Measurements from ENCODE around the gene DTNBP1. TPM values are rescaled to one million over a fixed set of nuclear protein-coding genes. Genes with fewer than 3 reads are reported as not detected.

Gene DTNBP1
- total and polyA plus RNA-seq, 2 of the 13 experiments (the other 11 are each of a cell fraction or from before 2014, with no cell fraction given): 6.6 to 19.1 TPM

DNA sequence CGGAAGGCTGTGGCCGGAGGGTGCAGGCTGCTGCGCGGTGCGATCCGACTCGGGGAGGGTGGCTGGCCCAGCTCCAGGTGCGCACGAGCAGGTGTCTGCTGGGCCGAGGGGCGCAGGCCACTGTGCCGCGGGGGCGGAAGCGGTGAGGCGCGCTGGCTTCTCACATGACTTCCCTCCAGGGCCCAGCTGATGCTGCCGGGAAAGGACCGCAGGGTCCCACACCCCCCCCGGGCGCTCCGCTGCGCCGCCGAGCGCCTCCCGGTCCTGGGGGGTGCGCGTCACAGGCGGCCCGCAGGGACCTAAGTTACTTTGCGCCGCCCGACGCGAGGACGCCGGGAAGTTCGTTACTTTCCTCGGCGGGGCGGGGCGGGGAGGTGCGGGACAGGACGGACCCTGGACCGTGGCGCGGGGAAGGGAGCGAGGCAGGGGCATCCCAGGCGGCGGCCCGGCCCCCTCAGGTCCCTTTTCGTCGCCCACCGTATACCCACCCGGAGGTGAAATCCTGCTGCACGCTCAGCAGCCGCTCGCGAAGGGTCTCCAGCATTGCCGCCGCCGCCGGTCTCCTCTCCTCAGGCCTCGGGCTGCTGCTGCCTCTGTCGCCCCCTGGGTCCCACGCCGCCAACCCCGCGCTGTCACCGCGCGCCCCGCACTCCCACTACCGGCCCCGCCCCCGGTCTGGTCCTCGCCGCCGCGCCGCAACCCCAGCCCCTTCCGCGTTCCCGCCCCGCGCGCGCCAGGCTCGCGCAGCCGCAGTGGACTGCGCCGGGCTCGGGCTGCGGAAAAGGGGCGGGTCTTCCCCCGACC is at the start of gene DTNBP1 (continued):
- TF ChIP-seq, protein P1, sequence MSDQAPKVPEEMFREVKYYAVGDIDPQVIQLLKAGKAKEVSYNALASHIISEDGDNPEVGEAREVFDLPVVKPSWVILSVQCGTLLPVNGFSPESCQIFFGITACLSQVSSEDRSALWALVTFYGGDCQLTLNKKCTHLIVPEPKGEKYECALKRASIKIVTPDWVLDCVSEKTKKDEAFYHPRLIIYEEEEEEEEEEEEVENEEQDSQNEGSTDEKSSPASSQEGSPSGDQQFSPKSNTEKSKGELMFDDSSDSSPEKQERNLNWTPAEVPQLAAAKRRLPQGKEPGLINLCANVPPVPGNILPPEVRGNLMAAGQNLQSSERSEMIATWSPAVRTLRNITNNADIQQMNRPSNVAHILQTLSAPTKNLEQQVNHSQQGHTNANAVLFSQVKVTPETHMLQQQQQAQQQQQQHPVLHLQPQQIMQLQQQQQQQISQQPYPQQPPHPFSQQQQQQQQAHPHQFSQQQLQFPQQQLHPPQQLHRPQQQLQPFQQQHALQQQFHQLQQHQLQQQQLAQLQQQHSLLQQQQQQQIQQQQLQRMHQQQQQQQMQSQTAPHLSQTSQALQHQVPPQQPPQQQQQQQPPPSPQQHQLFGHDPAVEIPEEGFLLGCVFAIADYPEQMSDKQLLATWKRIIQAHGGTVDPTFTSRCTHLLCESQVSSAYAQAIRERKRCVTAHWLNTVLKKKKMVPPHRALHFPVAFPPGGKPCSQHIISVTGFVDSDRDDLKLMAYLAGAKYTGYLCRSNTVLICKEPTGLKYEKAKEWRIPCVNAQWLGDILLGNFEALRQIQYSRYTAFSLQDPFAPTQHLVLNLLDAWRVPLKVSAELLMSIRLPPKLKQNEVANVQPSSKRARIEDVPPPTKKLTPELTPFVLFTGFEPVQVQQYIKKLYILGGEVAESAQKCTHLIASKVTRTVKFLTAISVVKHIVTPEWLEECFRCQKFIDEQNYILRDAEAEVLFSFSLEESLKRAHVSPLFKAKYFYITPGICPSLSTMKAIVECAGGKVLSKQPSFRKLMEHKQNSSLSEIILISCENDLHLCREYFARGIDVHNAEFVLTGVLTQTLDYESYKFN (CRISPR knock-in tag; conservative IDR thresholded peaks at IDR 0.05): peak; percentile 25; the same call in 1 of the 2 replicates
- TF ChIP-seq, protein P2, sequence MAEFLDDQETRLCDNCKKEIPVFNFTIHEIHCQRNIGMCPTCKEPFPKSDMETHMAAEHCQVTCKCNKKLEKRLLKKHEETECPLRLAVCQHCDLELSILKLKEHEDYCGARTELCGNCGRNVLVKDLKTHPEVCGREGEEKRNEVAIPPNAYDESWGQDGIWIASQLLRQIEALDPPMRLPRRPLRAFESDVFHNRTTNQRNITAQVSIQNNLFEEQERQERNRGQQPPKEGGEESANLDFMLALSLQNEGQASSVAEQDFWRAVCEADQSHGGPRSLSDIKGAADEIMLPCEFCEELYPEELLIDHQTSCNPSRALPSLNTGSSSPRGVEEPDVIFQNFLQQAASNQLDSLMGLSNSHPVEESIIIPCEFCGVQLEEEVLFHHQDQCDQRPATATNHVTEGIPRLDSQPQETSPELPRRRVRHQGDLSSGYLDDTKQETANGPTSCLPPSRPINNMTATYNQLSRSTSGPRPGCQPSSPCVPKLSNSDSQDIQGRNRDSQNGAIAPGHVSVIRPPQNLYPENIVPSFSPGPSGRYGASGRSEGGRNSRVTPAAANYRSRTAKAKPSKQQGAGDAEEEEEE (CRISPR knock-in tag; IDR thresholded peaks at IDR 0.05; ENCODE audit: borderline replicate concordance): no peak
- TF ChIP-seq, protein P3, sequence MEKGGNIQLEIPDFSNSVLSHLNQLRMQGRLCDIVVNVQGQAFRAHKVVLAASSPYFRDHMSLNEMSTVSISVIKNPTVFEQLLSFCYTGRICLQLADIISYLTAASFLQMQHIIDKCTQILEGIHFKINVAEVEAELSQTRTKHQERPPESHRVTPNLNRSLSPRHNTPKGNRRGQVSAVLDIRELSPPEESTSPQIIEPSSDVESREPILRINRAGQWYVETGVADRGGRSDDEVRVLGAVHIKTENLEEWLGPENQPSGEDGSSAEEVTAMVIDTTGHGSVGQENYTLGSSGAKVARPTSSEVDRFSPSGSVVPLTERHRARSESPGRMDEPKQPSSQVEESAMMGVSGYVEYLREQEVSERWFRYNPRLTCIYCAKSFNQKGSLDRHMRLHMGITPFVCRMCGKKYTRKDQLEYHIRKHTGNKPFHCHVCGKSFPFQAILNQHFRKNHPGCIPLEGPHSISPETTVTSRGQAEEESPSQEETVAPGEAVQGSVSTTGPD (CRISPR knock-in tag; IDR thresholded peaks at IDR 0.05): no peak
- TF ChIP-seq HES4 (CRISPR knock-in tag; IDR thresholded peaks at IDR 0.05; ENCODE audit: borderline replicate concordance) (peak; percentile 29; the same call in 1 of the 2 replicates), ZNF788 (CRISPR knock-in tag; IDR thresholded peaks at IDR 0.05; ENCODE audit: borderline replicate concordance) (peak; percentile 66; the same call in 1 of the 2 replicates), TOE1 (CRISPR knock-in tag; IDR thresholded peaks at IDR 0.05) (no peak; the same call in 1 of the 2 replicates), SMAD3 (CRISPR knock-in tag; IDR thresholded peaks at IDR 0.05) (no peak)
- TF ChIP-seq, protein P4, sequence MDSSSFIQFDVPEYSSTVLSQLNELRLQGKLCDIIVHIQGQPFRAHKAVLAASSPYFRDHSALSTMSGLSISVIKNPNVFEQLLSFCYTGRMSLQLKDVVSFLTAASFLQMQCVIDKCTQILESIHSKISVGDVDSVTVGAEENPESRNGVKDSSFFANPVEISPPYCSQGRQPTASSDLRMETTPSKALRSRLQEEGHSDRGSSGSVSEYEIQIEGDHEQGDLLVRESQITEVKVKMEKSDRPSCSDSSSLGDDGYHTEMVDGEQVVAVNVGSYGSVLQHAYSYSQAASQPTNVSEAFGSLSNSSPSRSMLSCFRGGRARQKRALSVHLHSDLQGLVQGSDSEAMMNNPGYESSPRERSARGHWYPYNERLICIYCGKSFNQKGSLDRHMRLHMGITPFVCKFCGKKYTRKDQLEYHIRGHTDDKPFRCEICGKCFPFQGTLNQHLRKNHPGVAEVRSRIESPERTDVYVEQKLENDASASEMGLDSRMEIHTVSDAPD (CRISPR knock-in tag; IDR thresholded peaks at IDR 0.05): no peak
- TF ChIP-seq, protein P5, sequence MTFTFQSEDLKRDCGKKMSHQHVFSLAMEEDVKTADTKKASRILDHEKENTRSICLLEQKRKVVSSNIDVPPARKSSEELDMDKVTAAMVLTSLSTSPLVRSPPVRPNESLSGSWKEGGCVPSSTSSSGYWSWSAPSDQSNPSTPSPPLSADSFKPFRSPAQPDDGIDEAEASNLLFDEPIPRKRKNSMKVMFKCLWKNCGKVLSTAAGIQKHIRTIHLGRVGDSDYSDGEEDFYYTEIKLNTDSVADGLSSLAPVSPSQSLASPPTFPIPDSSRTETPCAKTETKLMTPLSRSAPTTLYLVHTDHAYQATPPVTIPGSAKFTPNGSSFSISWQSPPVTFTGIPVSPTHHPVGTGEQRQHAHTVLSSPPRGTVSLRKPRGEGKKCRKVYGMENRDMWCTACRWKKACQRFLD (CRISPR knock-in tag; IDR thresholded peaks at IDR 0.05; ENCODE audit: borderline replicate concordance): peak; percentile 81; the same call in 1 of the 2 replicates
- TF ChIP-seq, protein P6, sequence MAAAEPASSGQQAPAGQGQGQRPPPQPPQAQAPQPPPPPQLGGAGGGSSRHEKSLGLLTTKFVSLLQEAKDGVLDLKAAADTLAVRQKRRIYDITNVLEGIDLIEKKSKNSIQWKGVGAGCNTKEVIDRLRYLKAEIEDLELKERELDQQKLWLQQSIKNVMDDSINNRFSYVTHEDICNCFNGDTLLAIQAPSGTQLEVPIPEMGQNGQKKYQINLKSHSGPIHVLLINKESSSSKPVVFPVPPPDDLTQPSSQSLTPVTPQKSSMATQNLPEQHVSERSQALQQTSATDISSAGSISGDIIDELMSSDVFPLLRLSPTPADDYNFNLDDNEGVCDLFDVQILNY (CRISPR knock-in tag; conservative IDR thresholded peaks at IDR 0.05): peak; percentile 64

Data from HepG2 (cell line).